Dermis microvascular lymphatic vessel endothelial cell (primary cell): ENCODE measurements around the gene WDR64. TPM values are rescaled to one million over a fixed set of nuclear protein-coding genes. Genes with fewer than 3 reads are reported as not detected.

ENCODE experiments used
- DNase-seq, 2 donors: peaks; one replicate each; pipeline versions ENCODE4 v3.0.0 to v3.0.0-alpha.2; 2010; ENCODE audit warnings: low read depth in 2 of 2
- total RNA-seq: library from RNA; depleted of rRNA; stranded (reverse); fragments of >200 nt; gene quantifications from 2 replicates; pipeline ENCODE4 v1.2.1, GENCODE V29; 2014

The WDR64 gene
- total RNA-seq, 1 donor from 2014 or later, result not detected

- peak in 1 of 2 donors; percentile 49 for DNase-seq
These were observed 184.9 kb downstream of the WDR64 start for GRCh38 chr1:241836941-241837340.

- DNase-seq, result no peak
These were observed 185.3 kb downstream of the WDR64 start for GRCh38 chr1:241837416-241837815.

DNA sequence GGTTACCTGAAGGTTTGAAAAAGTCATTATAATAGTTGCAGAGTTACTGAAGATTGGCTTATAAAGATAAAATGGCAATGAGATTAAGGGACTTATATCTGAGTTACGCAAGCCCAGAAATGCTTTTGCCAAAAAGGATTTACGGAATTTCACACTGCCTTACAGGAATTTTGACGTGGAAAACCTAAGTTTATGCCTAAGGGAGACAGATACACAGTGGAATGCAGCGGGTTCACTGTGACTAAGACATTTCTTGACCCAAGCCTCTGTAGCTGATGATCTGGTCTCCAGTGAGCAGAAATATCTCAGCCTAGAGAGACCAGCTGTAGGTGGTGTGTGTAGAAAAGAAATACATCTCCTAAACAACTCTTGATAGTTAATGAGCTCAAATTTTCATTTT lies 185.8 kb downstream of the WDR64 start:
- DNase-seq, result no peak

- no peak for DNase-seq
These were observed 186.8 kb downstream of the WDR64 start for GRCh38 chr1:241838897-241839296.

- DNase-seq, result no peak
These were observed 187.4 kb downstream of the WDR64 start for GRCh38 chr1:241839369-241839979.

GRCh38 chr1:241840164-241840563 lies 188.1 kb downstream of the WDR64 start:
- DNase-seq, result no peak

GRCh38 chr1:241841691-241842090 lies 189.6 kb downstream of the WDR64 start:
- no peak for DNase-seq

DNA sequence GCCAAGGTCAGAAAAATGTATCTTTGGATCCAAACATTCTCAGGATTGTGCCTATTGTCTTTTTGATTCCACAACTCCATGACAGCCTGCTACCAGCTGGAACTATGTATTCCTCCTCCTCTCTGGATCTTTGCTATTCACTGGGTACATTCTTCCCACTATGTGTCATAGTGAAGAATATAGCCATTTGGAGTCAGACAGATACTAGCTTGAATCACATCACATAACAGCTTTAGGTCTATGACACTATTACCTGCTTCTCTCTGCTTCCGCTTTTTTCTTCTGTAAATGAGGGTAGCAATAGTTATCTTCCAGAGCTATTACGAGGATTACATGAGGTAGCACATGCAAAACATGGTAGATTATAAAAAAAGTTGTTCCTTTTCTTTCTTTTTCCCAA lies 190.5 kb downstream of the WDR64 start:
- DNase-seq, result no peak

DNA sequence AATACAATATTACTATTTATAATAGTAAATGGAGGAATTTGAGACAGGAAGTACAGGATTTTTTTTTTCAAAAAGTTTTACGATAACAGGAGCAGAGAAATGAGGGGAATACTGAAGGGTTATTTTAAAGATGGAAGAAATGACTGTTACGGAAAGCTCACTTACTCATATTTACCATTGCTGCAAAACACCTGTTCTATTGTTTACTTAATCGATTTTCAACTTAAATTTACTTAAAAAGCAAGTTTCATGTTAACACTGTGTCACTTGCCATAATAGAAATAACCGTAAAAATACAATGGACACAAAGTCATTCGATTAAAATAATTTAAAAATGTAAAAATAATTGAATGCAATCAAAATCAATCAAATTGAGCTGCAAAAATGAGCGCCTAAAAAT lies 192.5 kb downstream of the WDR64 start:
- DNase-seq, result no peak

GRCh38 chr1:241846375-241846774 lies 194.3 kb downstream of the WDR64 start:
- DNase-seq, result no peak

DNA sequence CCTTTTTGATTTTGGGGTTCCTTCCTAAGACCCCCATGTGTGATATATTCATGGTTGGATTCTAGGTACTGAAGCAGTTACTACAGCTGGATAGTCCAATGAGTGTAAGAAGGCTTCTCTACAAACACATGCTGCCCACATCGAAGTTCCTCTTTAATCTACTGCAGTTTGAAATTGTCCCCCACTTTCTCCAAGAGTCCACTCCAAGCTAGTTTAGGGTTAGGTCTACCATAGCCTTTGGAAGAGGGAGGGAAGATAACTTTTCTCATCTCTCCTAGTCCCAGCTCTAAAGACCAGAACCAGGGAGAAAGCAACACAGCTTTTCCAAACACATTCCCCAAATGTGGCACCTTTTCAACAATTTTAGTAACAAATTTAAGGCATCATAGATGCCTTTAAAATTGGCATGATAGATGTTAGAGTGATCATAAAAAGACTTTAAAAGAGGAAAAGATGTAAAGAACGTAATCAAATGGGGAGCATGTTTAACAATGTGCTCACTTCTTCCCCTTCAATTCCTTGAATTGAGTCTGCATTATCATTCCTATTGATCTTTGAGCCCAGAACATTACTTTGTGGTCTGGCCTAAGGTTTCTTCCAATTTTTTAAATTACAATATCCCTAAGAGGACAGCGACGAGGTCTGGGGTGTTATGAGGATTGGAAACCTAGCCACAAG lies 194.9 kb downstream of the WDR64 start:
- no peak for DNase-seq

GRCh38 chr1:241847540-241847795 lies 195.4 kb downstream of the WDR64 start:
- DNase-seq, result no peak

GRCh38 chr1:241847796-241848685 lies 196.0 kb downstream of the WDR64 start, which contains the start of gene EXO1:
Gene EXO1, plus strand, starts transcription at chr1:241848204. Its CDS starts 2,222 bp downstream, at chr1:241850426.
- peak; percentile 72 to 90 for DNase-seq

DNA sequence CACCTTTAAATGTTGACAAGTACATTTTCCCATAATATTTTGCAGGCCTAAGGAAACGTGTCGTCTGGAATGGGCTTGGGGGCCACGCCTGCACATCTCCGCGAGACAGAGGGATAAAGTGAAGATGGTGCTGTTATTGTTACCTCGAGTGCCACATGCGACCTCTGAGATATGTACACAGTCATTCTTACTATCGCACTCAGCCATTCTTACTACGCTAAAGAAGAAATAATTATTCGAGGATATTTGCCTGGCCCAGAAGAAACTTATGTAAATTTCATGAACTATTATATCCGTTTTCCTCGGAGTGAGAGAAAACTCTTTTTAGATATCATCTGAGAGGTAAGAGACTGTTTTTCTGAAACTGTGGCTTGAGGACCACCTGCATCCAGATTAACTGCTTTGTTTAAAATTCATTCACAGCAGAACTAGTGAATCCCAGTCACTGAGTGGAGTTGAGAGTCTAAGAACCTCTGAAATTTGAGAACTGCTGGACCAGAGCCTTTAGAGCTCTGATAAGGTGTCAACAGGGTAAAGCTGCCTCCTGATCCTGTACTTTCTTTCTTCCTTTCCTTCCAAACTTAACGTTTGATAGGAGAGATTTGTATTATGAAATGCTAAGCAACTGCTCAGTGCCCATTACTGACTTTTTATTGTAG lies 196.7 kb downstream of the WDR64 start:
- no peak for DNase-seq

DNA sequence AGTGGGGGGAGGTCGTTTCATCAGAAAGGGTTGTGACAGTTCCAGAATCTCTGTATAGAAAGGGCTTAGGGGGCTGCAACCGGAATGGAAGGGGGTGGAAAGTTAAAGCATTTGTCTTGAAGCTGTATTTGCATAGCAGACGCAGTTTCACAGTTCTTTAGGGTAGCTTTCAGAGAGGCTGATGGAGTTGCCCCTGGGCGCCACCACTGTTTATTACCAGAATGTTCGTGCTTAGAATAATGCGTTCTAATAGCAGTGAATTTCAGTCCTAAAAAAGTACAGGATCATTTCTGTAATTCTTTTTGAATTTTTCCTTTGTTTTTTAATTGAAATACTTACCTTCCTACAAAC lies 197.2 kb downstream of the WDR64 start:
- DNase-seq, result no peak

Other genes with a start within 250 kb of the WDR64 start
- gene FH, start 132.5 kb upstream of the WDR64 start, total RNA-seq, result 68.7 and 98.1 TPM in 2 replicates
- gene KMO, start 119.9 kb upstream of the WDR64 start, total RNA-seq, result not detected in 2 replicates
- gene CHML, start 11.9 kb upstream of the WDR64 start, total RNA-seq, result 11.3 and 13.6 TPM in 2 replicates
- gene OPN3, start 11.9 kb upstream of the WDR64 start, total RNA-seq, result 12.1 and 12.7 TPM in 2 replicates
- 3.0 and 8.0 TPM in 2 replicates for gene EXO1, start 195.9 kb downstream of the WDR64 start, total RNA-seq